GM18505 (cell line): ENCODE measurements around the gene TMEM63A.

Experiments
- ATAC-seq: cut with Tn5 transposase; IDR thresholded peaks from one replicate; pipeline ENCODE4 v1.9.1; 2021; ENCODE audit not compliant: unreplicated experiment
- POLR2A ChIP-seq: IDR thresholded peaks from 4 replicates; pipeline ENCODE4 v1.6.1; 2011; ENCODE audit warnings: borderline replicate concordance; ENCODE audit not compliant: insufficient read depth, insufficient read length; ENCODE audit errors: extremely low read depth

TMEM63A gene

GRCh38 chr1:225874431-225874830, 7.7 kb downstream of the TMEM63A start:
- TF ChIP-seq POLR2A, result no peak
- no peak for ATAC-seq

DNA sequence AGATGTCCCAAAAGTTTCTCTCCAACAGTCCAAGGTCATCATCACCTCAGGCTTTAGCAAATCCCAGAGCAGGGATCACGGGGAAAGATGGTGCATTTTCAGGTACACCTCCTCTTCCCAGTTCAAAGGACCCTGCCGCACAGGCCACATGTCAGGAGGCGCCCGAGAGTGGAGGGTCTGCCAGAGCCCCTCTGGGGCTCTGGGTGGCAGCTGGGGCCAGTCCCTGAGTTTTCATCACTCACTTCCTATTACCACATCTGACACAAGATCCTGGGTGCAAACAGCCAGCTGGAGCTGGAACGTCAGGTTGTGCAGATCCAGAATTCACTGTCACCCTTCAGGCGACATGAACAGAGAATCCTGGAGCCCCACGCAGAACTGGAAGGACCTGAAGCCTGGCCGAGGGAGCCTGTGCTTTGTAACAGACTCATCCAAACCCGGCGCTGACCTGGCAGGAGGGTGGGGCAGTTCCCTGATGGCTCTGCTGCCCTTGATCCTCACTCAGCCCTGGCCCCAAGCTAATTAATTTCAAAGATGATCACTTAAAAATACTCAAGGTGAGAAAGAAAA, 8.8 kb downstream of the TMEM63A start:
- TF ChIP-seq POLR2A, result no peak
- ATAC-seq, result no peak

GRCh38 chr1:225872075-225872430, 10.1 kb downstream of the TMEM63A start:
- no peak for TF ChIP-seq POLR2A
- no peak for ATAC-seq

- no peak for TF ChIP-seq POLR2A
- no peak for ATAC-seq
Measured at GRCh38 chr1:225871359-225872074, 10.7 kb downstream of the TMEM63A start.

DNA sequence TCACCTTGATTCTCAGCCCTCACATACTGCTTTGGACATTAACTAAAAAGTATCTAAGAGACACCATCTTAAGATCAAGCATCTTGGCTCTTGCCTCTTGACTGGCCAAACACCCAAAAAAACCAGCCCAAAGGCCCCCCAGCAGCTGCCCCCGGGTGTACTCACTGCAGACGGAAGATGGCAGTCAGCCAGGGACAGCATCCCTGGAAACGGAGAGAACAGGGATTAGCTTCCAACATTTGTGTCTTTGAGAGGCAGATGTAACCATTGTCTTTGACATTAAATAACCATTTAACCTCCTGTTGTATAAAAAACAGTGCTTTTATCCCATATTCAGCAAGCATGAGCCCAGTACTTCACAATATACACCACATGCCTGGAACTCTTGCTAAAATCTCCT, 11.3 kb downstream of the TMEM63A start:
- ATAC-seq, result no peak
- no peak for TF ChIP-seq POLR2A

GRCh38 chr1:225868631-225869330, 13.4 kb downstream of the TMEM63A start:
- no peak for ATAC-seq
- no peak for TF ChIP-seq POLR2A

DNA sequence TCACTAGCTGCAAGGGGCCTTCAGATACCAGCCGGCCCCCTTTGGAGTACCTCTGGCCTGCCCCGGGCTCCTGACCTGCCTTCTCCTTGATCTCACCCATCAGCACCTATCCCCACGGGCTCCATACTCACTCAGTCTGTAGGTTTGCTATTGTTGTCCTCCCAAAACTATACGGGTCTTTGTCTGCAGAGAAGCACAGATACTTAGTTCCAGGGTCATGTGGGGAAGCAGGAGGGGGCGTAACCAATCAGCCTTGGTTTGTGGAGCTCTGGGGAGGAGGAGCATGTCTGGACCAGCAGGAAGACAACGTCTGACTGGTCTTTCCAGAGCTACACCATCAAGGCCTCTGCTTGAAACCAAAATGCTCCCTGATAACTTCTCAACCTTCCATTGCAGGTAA, 15.2 kb downstream of the TMEM63A start:
- no peak for ATAC-seq
- no peak for TF ChIP-seq POLR2A

GRCh38 chr1:225866061-225866837, 15.9 kb downstream of the TMEM63A start:
- peak; percentile 87 for ATAC-seq
- no peak for TF ChIP-seq POLR2A

DNA sequence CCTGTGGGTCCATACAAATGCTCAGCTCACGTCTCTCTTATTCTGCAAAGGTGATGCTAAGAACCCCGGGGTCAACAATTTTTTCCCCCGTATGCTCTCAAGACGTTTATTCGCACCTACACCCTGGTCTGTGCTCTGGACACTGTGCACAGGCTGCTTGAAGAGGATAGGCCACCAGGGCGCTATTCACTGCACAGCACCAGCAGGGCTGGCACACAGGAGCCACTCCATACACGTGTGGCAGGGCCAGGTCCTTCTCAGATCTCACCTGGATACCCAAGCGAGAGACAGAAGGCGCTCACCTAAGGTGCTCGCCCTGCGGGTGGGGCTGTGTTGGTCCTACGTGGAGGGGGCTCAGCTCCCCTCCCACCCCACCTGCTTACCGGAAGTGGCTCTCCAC, 16.7 kb downstream of the TMEM63A start:
- no peak for ATAC-seq
- no peak for TF ChIP-seq POLR2A

- no peak for ATAC-seq
- no peak for TF ChIP-seq POLR2A
Measured at GRCh38 chr1:225863167-225863566, 19.0 kb downstream of the TMEM63A start.

DNA sequence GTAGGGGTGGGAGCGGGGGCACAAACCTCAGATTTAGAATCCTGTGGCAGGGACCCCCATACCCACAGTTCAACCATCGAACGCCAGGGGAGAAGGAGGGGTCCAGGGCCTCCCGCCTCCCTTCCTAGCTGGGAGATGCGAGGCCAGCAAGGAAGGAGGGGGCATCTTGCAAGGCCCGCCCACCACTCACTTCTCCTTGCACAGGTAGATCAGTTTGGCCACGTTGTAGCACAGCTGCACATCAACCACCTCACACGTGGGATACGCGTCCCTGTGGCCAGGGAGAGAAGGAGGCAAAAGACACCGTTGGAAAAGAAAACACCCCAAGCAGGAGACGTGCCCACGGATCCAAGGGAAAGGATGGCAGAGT, 19.6 kb downstream of the TMEM63A start:
- no peak for ATAC-seq
- no peak for TF ChIP-seq POLR2A

DNA sequence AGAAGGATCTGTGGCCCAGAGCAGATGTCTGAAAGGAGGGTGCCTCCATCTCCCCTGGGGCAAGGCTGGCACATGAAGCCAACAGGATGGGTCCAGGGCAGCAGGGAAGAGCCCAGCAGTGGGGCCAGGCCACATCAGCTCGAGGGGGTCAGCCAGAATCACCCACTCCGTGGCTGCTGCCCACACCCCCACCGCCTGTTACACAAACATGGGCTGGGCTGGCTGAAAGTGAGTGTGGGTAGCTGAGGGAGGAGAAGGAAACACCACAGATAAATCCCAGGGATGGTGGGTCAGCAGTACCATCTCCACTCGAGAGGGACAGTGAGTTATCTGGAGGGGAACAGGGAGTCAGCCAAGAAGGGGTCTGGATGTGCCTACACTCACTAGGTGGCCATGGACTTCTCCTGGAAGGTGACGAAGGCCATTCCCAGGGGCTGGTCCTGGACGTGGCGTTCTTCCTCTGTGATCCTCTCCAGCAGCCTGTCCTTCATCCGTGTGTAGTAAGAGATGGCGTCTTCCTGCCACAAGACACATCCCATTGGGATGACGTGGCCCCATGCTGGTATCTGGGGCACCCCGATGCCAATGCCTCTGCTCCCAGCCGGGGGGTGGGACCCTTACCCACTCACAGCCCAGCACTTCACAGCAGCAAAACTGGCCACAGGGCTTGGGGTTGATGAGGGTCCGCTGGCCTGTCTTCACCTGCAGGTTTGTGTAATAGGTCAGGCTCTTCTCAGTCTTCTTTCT, 20.2 kb downstream of the TMEM63A start:
- no peak for TF ChIP-seq POLR2A
- no peak for ATAC-seq
